Skeletal muscle satellite cell (primary cell): ENCODE measurements around the gene NR1I2.

Source experiments
- H3K27me3 ChIP-seq: 2 replicates; pipeline ENCODE4 v1.7.0; 2013; ENCODE audit warnings: low read length; ENCODE audit not compliant: control insufficient read depth, insufficient read depth
- H3K36me3 ChIP-seq: 2 replicates; pipeline ENCODE4 v1.7.0; 2013; ENCODE audit warnings: mild to moderate bottlenecking, control low read depth, low read length; ENCODE audit not compliant: insufficient read depth
- H3K4me1 ChIP-seq: 2 replicates; pipeline ENCODE4 v1.7.0; 2013; ENCODE audit warnings: low read length; ENCODE audit not compliant: control insufficient read depth, insufficient read depth
- H3K4me2 ChIP-seq: 2 replicates; pipeline ENCODE4 v1.7.0; 2013; ENCODE audit warnings: mild to moderate bottlenecking, low read length
- H3K4me3 ChIP-seq: 2 replicates; pipeline ENCODE4 v1.7.0; 2013; ENCODE audit warnings: low read length
- H3K9ac ChIP-seq: 2 replicates; pipeline ENCODE4 v1.7.0; 2013; ENCODE audit warnings: mild to moderate bottlenecking, low read depth, low read length, moderate library complexity
- H3K9me3 ChIP-seq: replicated peaks from 2 replicates; pipeline ENCODE4 v1.7.0; 2013; ENCODE audit warnings: mild to moderate bottlenecking, control low read depth, low read length

NR1I2 gene

DNA sequence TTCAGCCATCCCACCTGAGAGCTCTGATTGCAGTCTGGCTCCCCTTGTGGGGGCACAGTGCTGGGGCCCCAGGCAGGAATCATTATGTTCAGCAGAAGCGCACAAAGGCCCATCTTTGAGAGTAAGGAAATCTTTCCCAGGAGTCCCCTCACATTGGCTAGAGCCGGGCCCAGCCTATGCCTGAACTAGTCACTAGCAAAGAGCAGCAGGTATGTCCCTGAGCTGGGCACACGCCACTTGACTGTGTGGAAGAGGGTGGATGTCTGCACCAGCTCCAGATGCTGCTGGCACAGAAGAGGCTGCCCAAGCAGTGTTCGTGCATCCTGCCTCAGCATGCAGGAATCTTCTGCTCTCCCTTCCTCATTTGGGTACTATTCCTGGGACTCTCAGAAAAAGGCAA lies 26.3 kb downstream of the NR1I2 start:
- Histone ChIP-seq H3K36me3 (no peaks in the 10 kb centered on the region), H3K9me3 (no peaks in the 10 kb centered on the region), H3K4me3 (no peak overlapping the region), H3K27me3 (no peaks in the 10 kb centered on the region), H3K4me1 (peaks cover 11% of the 10 kb centered on the region), H3K4me2 (no peak overlapping the region), H3K9ac (no peak overlapping the region)

GRCh38 chr3:119808843-119809242 lies 26.9 kb downstream of the NR1I2 start:
- Histone ChIP-seq H3K27me3 (no peaks in the 10 kb centered on the region), H3K4me2 (no peak overlapping the region), H3K9me3 (no peaks in the 10 kb centered on the region), H3K4me3 (no peak overlapping the region), H3K36me3 (no peaks in the 10 kb centered on the region), H3K4me1 (peaks cover 11% of the 10 kb centered on the region), H3K9ac (no peak overlapping the region)

DNA sequence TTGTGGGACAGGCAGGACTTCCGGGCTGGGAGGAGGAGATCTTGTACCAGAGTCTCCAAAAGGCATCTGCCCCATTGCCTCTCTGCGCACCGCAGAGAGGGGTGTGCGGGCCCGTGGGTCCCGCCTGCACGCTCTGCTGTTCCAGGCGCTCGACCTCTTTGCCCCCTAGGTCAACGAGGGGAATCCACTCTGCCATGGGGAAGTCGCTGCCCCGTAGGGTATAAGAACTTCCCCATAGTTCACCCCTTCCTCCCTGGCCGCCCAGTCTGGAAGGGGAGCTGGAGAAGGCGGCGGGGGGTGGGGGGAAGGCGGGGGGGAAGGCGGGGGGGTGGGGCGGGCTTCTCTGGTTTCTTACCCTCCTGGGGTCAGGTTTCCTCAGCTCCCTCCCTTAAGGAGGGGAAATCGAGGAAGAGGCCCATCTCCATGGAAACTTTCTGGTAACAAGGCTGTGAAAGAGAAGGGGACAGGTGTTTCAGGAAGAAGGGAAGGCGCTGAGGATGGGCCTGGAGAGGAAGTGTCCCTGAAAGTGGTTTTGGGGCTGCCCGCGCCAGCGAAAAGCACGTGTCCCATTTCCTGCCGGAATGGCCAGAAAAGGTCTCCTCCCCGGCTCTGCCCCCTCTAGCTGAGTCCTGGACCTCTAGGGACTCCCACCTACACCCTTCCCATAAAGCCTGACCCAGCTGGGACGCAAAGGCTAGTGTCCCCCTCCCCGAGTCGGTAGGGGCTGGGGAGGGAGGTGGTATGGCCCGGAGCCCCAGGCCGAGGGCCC lies 27.5 kb downstream of the NR1I2 start:
- peak overlapping the region; percentile 73 for H3K9ac ChIP-seq
- peak overlapping the region; percentile 84 for H3K4me2 ChIP-seq
- no peaks in the 10 kb centered on the region for H3K36me3 ChIP-seq
- H3K4me3 ChIP-seq: peak overlapping the region; percentile 67
- no peaks in the 10 kb centered on the region for H3K27me3 ChIP-seq
- peaks cover 11% of the 10 kb centered on the region for H3K4me1 ChIP-seq
- H3K9me3 ChIP-seq: no peaks in the 10 kb centered on the region

DNA sequence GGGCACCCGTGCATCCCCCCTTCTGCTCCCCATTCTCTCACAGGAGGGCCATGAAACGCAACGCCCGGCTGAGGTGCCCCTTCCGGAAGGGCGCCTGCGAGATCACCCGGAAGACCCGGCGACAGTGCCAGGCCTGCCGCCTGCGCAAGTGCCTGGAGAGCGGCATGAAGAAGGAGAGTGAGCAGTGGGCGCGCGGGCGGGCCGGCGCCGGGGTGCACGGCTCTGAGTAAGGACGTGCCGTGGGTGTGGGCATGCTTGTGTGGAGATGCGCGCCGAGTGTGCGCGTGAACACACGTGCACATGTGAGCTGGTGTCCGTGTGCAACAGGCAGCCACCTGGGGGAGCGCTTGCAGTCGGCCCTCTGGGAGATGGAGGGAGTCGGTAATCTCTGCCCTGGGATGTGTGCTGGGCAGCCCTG lies 28.1 kb downstream of the NR1I2 start:
- peak overlapping the region; percentile 73 for H3K9ac ChIP-seq
- H3K4me2 ChIP-seq: peak overlapping the region; percentile 84
- H3K36me3 ChIP-seq: no peaks in the 10 kb centered on the region
- peaks cover 11% of the 10 kb centered on the region for H3K4me1 ChIP-seq
- H3K9me3 ChIP-seq: no peaks in the 10 kb centered on the region
- H3K4me3 ChIP-seq: peak overlapping the region; percentile 67
- no peaks in the 10 kb centered on the region for H3K27me3 ChIP-seq

DNA sequence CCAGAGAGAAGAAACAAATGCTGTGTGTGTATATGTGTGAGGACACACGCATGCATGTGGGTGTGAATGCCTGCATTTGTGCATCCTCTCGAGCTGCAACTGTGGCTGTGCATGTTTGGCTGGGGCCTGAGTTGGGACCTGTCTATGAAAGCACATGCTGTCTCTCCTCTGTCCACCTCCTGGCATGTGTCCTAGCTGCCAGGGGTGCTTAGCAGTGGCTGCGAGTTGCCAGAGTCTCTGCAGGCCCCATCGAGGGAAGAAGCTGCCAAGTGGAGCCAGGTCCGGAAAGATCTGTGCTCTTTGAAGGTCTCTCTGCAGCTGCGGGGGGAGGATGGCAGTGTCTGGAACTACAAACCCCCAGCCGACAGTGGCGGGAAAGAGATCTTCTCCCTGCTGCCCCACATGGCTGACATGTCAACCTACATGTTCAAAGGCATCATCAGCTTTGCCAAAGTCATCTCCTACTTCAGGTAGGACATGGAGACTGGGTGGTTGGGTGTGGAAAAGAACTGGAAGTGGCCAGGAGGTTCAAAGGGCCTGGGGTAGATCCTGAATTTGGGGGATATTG lies 30.7 kb downstream of the NR1I2 start:
- H3K9me3 ChIP-seq: no peaks in the 10 kb centered on the region
- no peak overlapping the region for H3K9ac ChIP-seq
- H3K4me3 ChIP-seq: no peak overlapping the region
- no peaks in the 10 kb centered on the region for H3K36me3 ChIP-seq
- H3K4me1 ChIP-seq: peaks cover 11% of the 10 kb centered on the region
- H3K4me2 ChIP-seq: no peak overlapping the region
- H3K27me3 ChIP-seq: no peaks in the 10 kb centered on the region

DNA sequence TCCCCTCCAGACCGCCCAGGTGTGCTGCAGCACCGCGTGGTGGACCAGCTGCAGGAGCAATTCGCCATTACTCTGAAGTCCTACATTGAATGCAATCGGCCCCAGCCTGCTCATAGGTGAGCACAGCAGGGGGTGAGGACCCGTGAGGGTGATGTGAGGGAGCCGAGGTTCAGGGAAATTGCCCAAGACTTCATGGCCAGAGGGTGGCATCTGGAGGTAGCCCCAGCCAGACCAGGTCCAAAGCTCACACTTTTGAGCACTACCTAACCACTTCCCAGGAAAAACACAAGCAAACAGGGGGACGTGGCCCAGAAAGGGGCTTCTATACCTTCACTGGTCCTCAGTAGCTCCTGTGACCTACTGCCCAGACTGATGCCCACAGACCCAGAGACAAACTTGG lies 33.8 kb downstream of the NR1I2 start:
- Histone ChIP-seq H3K27me3 (no peaks in the 10 kb centered on the region), H3K4me2 (no peak overlapping the region), H3K9ac (no peak overlapping the region), H3K36me3 (no peaks in the 10 kb centered on the region), H3K4me3 (no peak overlapping the region), H3K9me3 (no peaks in the 10 kb centered on the region), H3K4me1 (no peaks in the 10 kb centered on the region)

- Histone ChIP-seq H3K36me3 (no peaks in the 10 kb centered on the region), H3K9me3 (no peaks in the 10 kb centered on the region), H3K4me2 (no peak overlapping the region)
These were observed 35.2 kb downstream of the NR1I2 start for GRCh38 chr3:119817071-119817470.

DNA sequence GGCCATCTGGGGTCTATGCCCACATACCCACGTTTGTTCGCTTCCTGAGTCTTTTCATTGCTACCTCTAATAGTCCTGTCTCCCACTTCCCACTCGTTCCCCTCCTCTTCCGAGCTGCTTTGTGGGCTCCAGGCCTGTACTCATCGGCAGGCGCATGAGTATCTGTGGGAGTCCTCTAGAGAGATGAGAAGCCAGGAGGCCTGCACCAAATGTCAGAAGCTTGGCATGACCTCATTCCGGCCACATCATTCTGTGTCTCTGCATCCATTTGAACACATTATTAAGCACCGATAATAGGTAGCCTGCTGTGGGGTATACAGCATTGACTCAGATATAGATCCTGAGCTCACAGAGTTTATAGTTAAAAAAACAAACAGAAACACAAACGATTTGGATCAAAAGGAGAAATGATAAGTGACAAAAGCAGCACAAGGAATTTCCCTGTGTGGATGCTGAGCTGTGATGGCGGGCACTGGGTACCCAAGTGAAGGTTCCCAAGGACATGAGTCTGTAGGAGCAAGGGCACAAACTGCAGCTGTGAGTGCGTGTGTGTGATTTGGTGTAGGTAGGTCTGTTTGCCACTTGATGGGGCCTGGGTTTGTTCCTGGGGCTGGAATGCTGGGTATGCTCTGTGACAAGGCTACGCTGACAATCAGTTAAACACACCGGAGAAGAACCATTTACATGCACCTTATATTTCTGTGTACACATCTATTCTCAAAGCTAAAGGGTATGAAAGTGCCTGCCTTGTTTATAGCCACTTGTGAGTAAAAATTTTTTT lies 35.9 kb downstream of the NR1I2 start:
- no peak overlapping the region for H3K9ac ChIP-seq
- no peak overlapping the region for H3K4me2 ChIP-seq
- H3K4me3 ChIP-seq: no peak overlapping the region
- no peaks in the 10 kb centered on the region for H3K36me3 ChIP-seq
- H3K9me3 ChIP-seq: no peaks in the 10 kb centered on the region
- no peaks in the 10 kb centered on the region for H3K4me1 ChIP-seq
- no peaks in the 10 kb centered on the region for H3K27me3 ChIP-seq

More at GRCh38 chr3:119817071-119817470, 35.2 kb downstream of the NR1I2 start:
- no peaks in the 10 kb centered on the region for H3K4me1 ChIP-seq
- H3K9ac ChIP-seq: no peak overlapping the region
- H3K27me3 ChIP-seq: no peaks in the 10 kb centered on the region
- H3K4me3 ChIP-seq: no peak overlapping the region

- no peaks in the 10 kb centered on the region for H3K27me3 ChIP-seq
- H3K4me1 ChIP-seq: no peaks in the 10 kb centered on the region
- no peak overlapping the region for H3K4me3 ChIP-seq
- H3K36me3 ChIP-seq: no peaks in the 10 kb centered on the region
- H3K9ac ChIP-seq: no peak overlapping the region
- H3K9me3 ChIP-seq: no peaks in the 10 kb centered on the region
- H3K4me2 ChIP-seq: no peak overlapping the region
These were observed 37.0 kb downstream of the NR1I2 start for GRCh38 chr3:119818937-119819336.

DNA sequence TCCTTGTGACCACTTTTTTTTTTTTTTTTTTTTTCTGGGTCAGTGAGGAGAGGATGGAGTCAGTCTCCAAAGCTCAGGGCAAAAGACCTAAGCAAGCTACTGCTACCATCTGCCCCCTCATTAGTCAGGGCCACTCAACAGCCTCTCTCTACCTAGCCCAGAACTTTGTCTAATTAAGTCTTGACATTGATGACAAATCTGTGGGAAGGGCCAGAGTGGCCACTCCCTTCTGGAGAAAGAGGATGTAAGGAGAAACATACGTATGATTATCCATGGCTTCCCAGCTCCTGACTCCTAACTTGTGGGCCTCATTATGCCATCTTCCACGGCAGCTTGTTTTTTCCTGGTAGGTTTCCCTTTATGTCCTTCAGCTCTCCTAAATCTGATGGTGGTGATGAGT lies 37.9 kb downstream of the NR1I2 start:
- no peaks in the 10 kb centered on the region for H3K27me3 ChIP-seq
- no peaks in the 10 kb centered on the region for H3K9me3 ChIP-seq

GRCh38 chr3:119825820-119826219 lies 43.9 kb downstream of the NR1I2 start:
- Histone ChIP-seq H3K9me3 (no peaks in the 10 kb centered on the region), H3K9ac (no peak overlapping the region), H3K4me2 (no peak overlapping the region), H3K4me3 (no peak overlapping the region), H3K27me3 (no peaks in the 10 kb centered on the region), H3K4me1 (no peaks in the 10 kb centered on the region), H3K36me3 (peaks cover 17% of the 10 kb centered on the region)

More for the DNA sequence above, 37.9 kb downstream of the NR1I2 start:
- no peak overlapping the region for H3K9ac ChIP-seq
- H3K4me3 ChIP-seq: no peak overlapping the region
- H3K36me3 ChIP-seq: peaks cover 2% of the 10 kb centered on the region
- no peaks in the 10 kb centered on the region for H3K4me1 ChIP-seq
- no peak overlapping the region for H3K4me2 ChIP-seq
